B cell (primary cell): ENCODE data around the gene USF1. TPM values are rescaled to one million over a fixed set of nuclear protein-coding genes. Genes with fewer than 3 reads are reported as not detected.

Source experiments
- ATAC-seq: fragments of 200-7000 bp; cut with Tn5 transposase; one replicate; pipeline ENCODE4 v1.10.0; 2021; ENCODE audit warnings: low read depth, mild to moderate bottlenecking, moderate number of reproducible peaks, moderate library complexity
- CTCF ChIA-PET: fragments of 350-600 bp; sonication (Branson Sonifier 250); formaldehyde crosslinking; loops from one replicate; lab custom pipeline; 2021; ENCODE audit warnings: antibody characterized with exemption, inconsistent platforms; lab: Charles Lee
- POLR2A ChIA-PET: fragments of 350-600 bp; sonication (Branson Sonifier 250); formaldehyde crosslinking; loops from one replicate; lab custom pipeline; 2021; ENCODE audit warnings: antibody characterized with exemption; lab: Charles Lee
- DNase-seq: peaks from one replicate; pipeline ENCODE4 v3.0.0; 2013
- H2AFZ ChIP-seq: 2 replicates; pipeline ENCODE4 v1.6.1; 2012; ENCODE audit warnings: mild to moderate bottlenecking, low read depth, low read length; ENCODE audit not compliant: insufficient read depth, poor library complexity, severe bottlenecking
- H3K27ac ChIP-seq, 2 donors: 1 replicate in 1 of 2; 2 replicates in 1 of 2; pipeline ENCODE4 v1.5.1; 2012 to 2013; ENCODE audit warnings: low read length in 2 of 2, mild to moderate bottlenecking in 2 of 2, moderate library complexity in 1 of 2
- H3K27me3 ChIP-seq, 4 experiments: fragments of 200-600 bp in 1 of 4; sonication (generic) in 1 of 4; replicated peaks in 1 of 4; 1 replicate in 2 of 4; 2 replicates in 2 of 4; pipeline versions ENCODE4 v1.6.1 to v1.7.0; 2013 to 2016; ENCODE audit warnings: low read length in 3 of 4, mild to moderate bottlenecking in 2 of 4, mixed read lengths in 1 of 4, moderate library complexity in 1 of 4; ENCODE audit not compliant: insufficient read depth in 4 of 4, control insufficient read depth in 3 of 4; ENCODE audit errors: control extremely low read depth in 1 of 4
- H3K36me3 ChIP-seq, 2 experiments: replicated peaks in 1 of 2; 1 replicate in 1 of 2; 2 replicates in 1 of 2; pipeline versions ENCODE4 v1.6.1 to v1.7.1; 2013; ENCODE audit warnings: low read length in 1 of 2; ENCODE audit not compliant: insufficient read depth in 2 of 2, control insufficient read depth in 1 of 2; ENCODE audit errors: control extremely low read depth in 1 of 2, extremely low read depth in 1 of 2
- H3K4me1 ChIP-seq, 2 donors: fragments of 200-600 bp in 1 of 2; sonication (generic) in 1 of 2; 1 replicate in 1 of 2; 2 replicates in 1 of 2; pipeline versions ENCODE4 v1.5.1 to v1.6.1; 2013 to 2017; ENCODE audit warnings: low read length in 2 of 2; ENCODE audit not compliant: control insufficient read depth in 2 of 2, insufficient read depth in 2 of 2
- H3K4me2 ChIP-seq: replicated peaks from 2 replicates; pipeline ENCODE3; 2012; ENCODE audit warnings: mild to moderate bottlenecking, low read depth, low read length; ENCODE audit not compliant: poor library complexity, severe bottlenecking
- H3K4me3 ChIP-seq, 5 experiments: fragments of 200-600 bp in 1 of 5; sonication (generic) in 1 of 5; 1 replicate in 3 of 5; 2 replicates in 2 of 5; pipeline versions ENCODE4 v1.5.1 to v1.7.0; 2011 to 2016; ENCODE audit warnings: low read length in 4 of 5, mild to moderate bottlenecking in 4 of 5, low read depth in 2 of 5, control low read depth in 1 of 5, moderate library complexity in 1 of 5; ENCODE audit not compliant: insufficient read depth in 1 of 5; ENCODE audit errors: control extremely low read depth in 1 of 5, extremely low read depth in 1 of 5
- H3K79me2 ChIP-seq: fragments of 200-600 bp; sonication (generic); one replicate; pipeline ENCODE4 v1.6.0; 2016; ENCODE audit warnings: low read length; ENCODE audit not compliant: control insufficient read depth, insufficient read depth
- H3K9ac ChIP-seq: fragments of 200-600 bp; sonication (generic); 2 replicates; pipeline ENCODE4 v1.6.1; 2017; ENCODE audit warnings: mild to moderate bottlenecking, low read length, moderate library complexity
- H3K9me3 ChIP-seq, 3 donors: one replicate each; pipeline versions ENCODE4 v1.6.1 to v1.7.1; 2013; ENCODE audit warnings: low read length in 2 of 3; ENCODE audit not compliant: control insufficient read depth in 2 of 3, insufficient read depth in 1 of 3; ENCODE audit errors: control extremely low read depth in 1 of 3
- H4K20me1 ChIP-seq: 2 replicates; pipeline ENCODE4 v1.6.0; 2012; ENCODE audit warnings: mild to moderate bottlenecking, low read length; ENCODE audit not compliant: insufficient read depth, control insufficient read depth, poor library complexity, severe bottlenecking
- H3K27ac Mint-ChIP-seq: one replicate; pipeline ENCODE4 v1.8.0; 2021; ENCODE audit warnings: mixed read lengths
- H3K27me3 Mint-ChIP-seq: one replicate; pipeline ENCODE4 v1.8.0; 2021; ENCODE audit warnings: mixed read lengths
- H3K4me1 Mint-ChIP-seq: one replicate; pipeline ENCODE4 v1.8.0; 2021; ENCODE audit warnings: mixed read lengths
- H3K4me3 Mint-ChIP-seq: one replicate; pipeline ENCODE4 v1.8.0; 2021; ENCODE audit warnings: mixed read lengths
- H3K9me3 Mint-ChIP-seq: one replicate; pipeline ENCODE4 v1.8.0; 2022; ENCODE audit warnings: mixed read lengths; ENCODE audit not compliant: insufficient read depth
- EZH2 ChIP-seq: IDR thresholded peaks from 2 replicates; pipeline ENCODE4 v1.6.1; 2012; ENCODE audit warnings: borderline replicate concordance, low read depth, mild to moderate bottlenecking, moderate library complexity, low read length; ENCODE audit not compliant: insufficient read depth, poor library complexity, severe bottlenecking
- WGBS: methylation state at CpG from one replicate; pipeline ENCODE4 v1.1.5; 2013; ENCODE audit warnings: missing lambda C conversion rate; ENCODE audit not compliant: insufficient coverage; 5-methylcytosine and 5-hydroxymethylcytosine counted together
- intact Hi-C: fragments of 100-400 bp; cut with micrococcal nuclease; formaldehyde crosslinking; loops from one replicate; pipeline ENCODE4 v1.10.0; 2022
- polyA plus RNA-seq: library from polyadenylated mRNA; depleted of rRNA; stranded (reverse); fragments of >200 nt; gene quantifications from 2 replicates; pipeline ENCODE4 v1.2.3, GENCODE V29; 2012
- total RNA-seq, 2 donors: library from RNA; stranded (reverse); fragments of 120-200 nt in 1 of 2; gene quantifications; 1 replicate in 1 of 2; 2 replicates in 1 of 2; pipeline versions ENCODE4 v1.2.3 to v1.2.4, GENCODE V29; 2013 to 2022
- TF ChIP-seq, protein P1 (sequence below): fragments of 200-600 bp; IDR thresholded peaks from one replicate; pipeline ENCODE4 v1.8.0; 2022; ENCODE audit warnings: antibody characterized with exemption, mild to moderate bottlenecking

The USF1 gene
- total and polyA plus RNA-seq, 2 donors (not counting 1 experiment from before 2014, with no cell fraction given): 192 to 249 TPM

DNA sequence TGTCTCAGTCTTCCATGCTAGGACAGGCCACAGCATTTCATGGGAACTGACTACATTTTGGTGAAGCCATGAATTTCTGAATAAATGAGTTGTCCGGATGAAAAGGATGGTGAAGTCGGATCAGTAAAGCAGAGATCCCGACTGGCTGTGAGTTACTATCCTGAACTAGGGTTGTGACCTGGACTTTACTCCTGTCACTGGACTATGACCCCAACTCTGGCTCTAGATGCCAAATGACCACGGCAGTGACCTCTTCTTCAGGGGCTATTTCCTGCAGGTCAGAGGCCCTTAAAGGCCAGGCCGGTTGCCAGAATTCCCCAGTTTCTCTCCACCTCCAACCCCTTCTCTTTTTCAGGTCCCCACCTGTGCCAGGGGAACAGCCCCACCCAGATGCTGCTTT lies 45.3 kb upstream of the USF1 start:
- no peak overlapping the region for H3K4me2 ChIP-seq
- no peak overlapping the region for H3K27ac ChIP-seq
- ChIA-PET CTCF (no interaction called here), POLR2A (no interaction called here)
- H3K9me3 ChIP-seq: no peaks in the 10 kb centered on the region
- no peak overlapping the region for H3K4me3 ChIP-seq
- intact Hi-C loops: loop anchor here (10.0 kb wide), 1 partner anchor 294 kb away; no protein-coding TSS in a partner anchor
- no peak overlapping the region for H3K27ac Mint-ChIP-seq
- H2AFZ ChIP-seq: no peak overlapping the region
- H3K27me3 Mint-ChIP-seq: peaks cover under 1% of the 10 kb centered on the region
- TF ChIP-seq, protein P1, sequence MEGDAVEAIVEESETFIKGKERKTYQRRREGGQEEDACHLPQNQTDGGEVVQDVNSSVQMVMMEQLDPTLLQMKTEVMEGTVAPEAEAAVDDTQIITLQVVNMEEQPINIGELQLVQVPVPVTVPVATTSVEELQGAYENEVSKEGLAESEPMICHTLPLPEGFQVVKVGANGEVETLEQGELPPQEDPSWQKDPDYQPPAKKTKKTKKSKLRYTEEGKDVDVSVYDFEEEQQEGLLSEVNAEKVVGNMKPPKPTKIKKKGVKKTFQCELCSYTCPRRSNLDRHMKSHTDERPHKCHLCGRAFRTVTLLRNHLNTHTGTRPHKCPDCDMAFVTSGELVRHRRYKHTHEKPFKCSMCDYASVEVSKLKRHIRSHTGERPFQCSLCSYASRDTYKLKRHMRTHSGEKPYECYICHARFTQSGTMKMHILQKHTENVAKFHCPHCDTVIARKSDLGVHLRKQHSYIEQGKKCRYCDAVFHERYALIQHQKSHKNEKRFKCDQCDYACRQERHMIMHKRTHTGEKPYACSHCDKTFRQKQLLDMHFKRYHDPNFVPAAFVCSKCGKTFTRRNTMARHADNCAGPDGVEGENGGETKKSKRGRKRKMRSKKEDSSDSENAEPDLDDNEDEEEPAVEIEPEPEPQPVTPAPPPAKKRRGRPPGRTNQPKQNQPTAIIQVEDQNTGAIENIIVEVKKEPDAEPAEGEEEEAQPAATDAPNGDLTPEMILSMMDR: no peak
- no peak for TF ChIP-seq EZH2
- H3K9me3 Mint-ChIP-seq: no peaks in the 10 kb centered on the region
- WGBS: 100% methylated on average over 4 of the region's 5 CpGs
- no peak overlapping the region for H3K4me3 Mint-ChIP-seq
- no peak for DNase-seq
- ATAC-seq: no peak
- no peaks in the 10 kb centered on the region for H3K27me3 ChIP-seq
- peaks cover 5% of the 10 kb centered on the region for H3K4me1 Mint-ChIP-seq
- no peak overlapping the region for H3K9ac ChIP-seq
- H3K79me2 ChIP-seq: no peaks in the 10 kb centered on the region
- H3K4me1 ChIP-seq: peaks cover 0 to 4% of the 10 kb centered on the region in 2 donors
- no peaks in the 10 kb centered on the region for H4K20me1 ChIP-seq
- no peaks in the 10 kb centered on the region for H3K36me3 ChIP-seq

DNA sequence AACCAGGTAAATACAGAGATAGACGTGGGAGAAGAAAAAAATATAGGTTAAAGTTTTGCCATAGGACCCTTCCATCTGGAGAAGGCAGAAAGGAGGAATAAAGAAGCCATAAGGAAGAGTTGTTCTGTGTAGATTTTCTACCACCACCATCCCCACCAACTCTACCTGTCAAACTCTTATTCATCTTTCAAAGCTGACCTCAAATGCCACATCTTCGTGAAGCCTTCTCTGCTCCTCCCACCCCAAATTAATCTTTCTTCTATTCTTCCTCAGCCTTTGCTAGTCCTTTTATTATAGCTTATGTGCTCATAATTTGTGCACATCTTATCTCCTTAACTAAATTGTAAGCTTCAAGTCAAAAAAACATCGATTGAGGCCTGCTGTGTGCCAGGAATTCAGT lies 44.8 kb upstream of the USF1 start:
- H3K36me3 ChIP-seq: no peaks in the 10 kb centered on the region
- no peak for TF ChIP-seq EZH2
- TF ChIP-seq, protein P1: no peak
- ChIA-PET CTCF (no interaction called here), POLR2A (no interaction called here)
- Mint-ChIP-seq H3K4me3 (no peak overlapping the region), H3K27me3 (peaks cover 3% of the 10 kb centered on the region), H3K4me1 (peaks cover under 1% of the 10 kb centered on the region), H3K9me3 (no peaks in the 10 kb centered on the region), H3K27ac (no peak overlapping the region)
- no peak overlapping the region for H3K9ac ChIP-seq
- no peaks in the 10 kb centered on the region for H3K79me2 ChIP-seq
- no peaks in the 10 kb centered on the region for H4K20me1 ChIP-seq
- H3K4me3 ChIP-seq: no peak overlapping the region
- 89% methylated on average over 2 of the region's 3 CpGs for WGBS
- no peak overlapping the region for H2AFZ ChIP-seq
- ATAC-seq (no peak), DNase-seq (no peak)
- no peak overlapping the region for H3K27ac ChIP-seq
- intact Hi-C loops: loop anchor here (10.0 kb wide), 1 partner anchor 294 kb away; no protein-coding TSS in a partner anchor
- no peaks in the 10 kb centered on the region for H3K4me1 ChIP-seq
- no peaks in the 10 kb centered on the region for H3K9me3 ChIP-seq
- no peak overlapping the region for H3K4me2 ChIP-seq
- no peaks in the 10 kb centered on the region for H3K27me3 ChIP-seq
